COLO829 (cell line): ENCODE data around the gene COQ10A.

ENCODE experiments used
- DNase-seq: peaks from one replicate; pipeline ENCODE4 v3.0.0; 2012; ENCODE audit warnings: low spot score

Gene COQ10A

GRCh38 chr12:56266693-56267442, at the start of gene COQ10A:
Gene COQ10A, plus strand, starts transcription at chr12:56266942. Its CDS starts 177 bp downstream, at chr12:56267119.
- peak; percentile 79 for DNase-seq

GRCh38 chr12:56219840-56220239, 46.9 kb upstream of the COQ10A start:
- no peak for DNase-seq

DNA sequence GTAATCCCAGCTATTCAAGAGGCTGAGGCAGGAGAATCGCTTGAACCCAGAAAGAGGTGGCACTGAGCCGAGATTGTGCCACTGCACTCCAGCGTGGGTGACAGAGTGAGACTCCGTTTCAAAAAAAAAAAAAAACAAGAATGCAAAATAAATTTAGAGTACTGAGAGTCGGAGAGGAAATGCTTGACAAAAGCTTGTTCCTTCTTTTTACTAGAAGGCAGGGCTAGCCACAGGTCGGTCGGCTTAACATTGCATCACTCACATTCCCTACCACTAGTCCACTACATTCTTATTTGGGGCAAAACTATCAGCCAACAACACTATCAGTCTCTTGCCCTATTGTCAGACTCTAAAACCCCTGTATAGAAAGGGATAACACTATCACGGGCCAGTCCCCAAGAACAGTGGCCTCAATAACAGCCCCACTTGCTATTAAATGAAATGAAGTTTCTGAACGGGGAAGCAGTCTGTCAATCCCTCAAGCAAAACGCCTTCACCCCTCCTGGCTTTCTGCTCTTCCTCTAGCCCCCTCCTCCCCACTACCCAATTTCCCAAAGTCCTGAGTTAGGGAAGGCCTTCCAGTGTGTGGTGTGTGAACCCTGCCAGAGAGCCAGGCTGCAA, 46.0 kb upstream of the COQ10A start:
- DNase-seq = no peak

DNA sequence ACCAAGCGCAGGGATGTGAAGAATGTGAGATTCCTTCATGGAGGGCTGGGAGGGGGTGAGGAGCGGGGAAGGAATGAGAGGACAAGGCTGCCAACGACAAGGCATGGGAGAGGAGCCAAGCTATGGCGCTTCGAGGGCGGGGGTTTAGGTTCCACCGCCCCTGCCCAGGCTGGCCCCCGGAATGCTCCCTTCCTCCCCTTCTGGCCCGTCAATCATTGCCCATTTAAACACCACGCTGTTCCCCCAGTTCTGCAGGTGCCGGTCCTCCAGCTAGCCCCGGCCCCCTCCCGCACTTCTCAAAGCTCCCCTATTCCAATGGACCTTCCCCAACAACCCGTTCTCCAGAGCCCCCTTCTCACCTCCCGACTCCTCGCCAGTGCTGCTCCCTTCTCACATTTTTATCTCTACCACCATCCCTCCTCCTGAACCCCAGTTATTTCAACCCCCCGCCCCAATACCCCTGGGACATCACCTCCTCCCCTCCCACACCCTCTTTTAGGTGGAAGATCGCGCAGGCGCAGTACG, 45.4 kb upstream of the COQ10A start:
- DNase-seq = peak; percentile 66

DNA sequence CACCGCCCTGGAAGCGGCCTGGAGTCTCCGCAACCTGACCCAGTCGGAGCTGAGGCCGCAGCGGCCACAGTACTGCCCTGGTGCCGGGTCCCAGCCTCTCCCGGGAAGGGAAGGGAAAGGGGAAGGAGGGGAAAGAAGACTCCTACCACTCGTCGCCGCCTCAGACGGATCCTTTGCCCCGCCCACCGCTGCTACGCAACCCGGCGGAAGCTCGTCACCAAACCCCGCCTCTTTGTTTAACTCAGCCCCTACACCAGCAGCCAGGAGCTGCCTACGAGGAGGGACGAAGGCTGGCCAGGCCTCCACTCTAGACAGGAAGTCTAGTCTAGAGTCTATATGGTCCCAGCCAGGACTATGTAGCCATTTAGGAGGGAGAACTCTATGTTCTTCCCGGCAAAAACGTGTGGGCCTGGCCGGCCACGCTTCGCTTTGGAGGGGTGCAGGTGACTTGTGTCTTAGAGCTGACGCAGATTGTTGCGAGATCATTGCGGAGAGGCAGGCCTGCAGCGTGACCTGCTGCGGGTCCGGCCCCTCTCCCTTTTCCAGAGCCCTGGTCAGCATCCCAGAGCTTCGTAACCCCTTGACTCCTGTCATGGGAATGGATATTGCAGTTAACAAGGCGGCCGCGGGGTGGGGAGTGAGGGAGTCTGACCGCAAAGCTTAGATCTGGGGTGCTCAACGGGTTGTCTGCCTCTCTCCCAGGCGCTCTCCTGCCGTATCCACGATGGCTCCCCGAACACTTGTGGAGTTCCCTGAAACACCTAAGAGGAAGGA, 44.8 kb upstream of the COQ10A start, which contains the start of gene RNF41:
Gene RNF41, minus strand, starts transcription at position 166 of the 774 bp plus-strand sequence. CDS start 7,875 bp downstream, outside the sequence.
- peak; percentile 98 for DNase-seq

DNA sequence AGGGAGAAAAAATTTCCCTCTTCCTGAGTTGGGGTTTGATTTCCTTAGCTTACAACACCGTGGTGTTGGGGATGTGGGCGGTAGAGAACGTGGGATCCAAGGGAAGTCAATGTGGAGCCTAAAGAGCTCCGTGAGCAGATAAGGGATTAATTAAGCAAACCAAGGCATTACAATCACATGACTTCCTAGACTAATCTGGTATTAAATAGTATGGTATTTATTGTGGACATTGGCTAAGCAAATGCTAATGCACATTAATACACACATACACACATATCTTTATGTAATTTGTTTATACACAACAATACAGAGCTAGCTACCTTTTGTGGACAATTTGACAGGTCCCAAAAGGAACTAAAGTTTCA, 44.2 kb upstream of the COQ10A start:
- DNase-seq = no peak

DNA sequence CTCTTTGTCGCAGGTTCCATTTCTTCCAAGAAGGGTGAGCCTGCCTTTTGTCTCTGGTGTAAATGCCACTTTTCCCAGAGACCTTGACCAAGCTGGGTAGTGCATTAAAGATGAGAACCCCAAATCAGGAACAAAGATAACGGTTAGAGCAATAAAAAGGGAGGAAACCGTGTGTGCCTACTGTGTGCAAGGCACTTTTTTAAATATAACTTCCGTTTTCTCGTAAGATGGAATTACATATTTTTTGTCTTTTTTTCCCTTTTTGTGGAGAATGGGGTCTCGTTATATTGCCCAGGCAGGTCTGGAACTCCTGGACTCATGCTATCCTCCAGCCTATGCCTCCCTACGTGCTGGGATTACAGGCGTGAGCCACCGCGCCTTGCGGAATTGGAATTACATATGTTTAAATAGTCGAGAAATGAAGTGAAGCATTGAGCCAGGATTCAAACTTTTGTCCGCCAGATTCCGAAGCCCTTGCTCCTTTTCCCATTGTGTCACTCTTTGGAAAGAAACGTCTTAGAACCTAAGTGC, 43.1 kb upstream of the COQ10A start:
- no peak for DNase-seq

DNA sequence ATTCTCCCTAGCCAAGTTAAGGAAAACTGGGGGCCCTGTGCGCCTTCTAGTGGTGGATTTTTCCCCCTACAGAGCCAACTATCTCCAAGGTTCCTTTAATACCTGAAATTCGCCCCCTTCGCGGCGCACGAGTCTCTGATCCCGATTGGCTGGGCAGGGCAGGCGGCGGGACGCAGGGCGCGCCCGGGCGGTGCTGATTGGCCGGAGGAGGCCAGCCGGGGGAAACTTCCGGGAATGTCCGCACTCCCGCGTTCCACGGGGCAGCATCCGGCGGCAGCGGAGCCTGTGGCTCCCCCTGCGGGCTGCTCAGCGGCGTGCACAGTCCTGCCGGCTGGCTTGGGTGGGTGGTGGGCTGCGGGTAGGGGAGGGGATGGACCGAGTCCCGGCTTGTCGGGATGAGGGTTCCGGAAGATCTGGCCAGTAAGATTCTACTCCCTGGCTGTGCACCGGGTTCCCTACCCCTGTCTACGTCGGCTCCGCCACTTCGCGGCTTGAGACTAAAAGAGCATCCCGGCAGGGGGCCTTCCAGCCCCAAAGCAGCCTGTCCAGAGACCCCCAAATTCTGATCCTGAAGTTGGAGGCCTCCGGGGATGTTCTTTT, 42.5 kb upstream of the COQ10A start, which contains the start of gene NABP2:
Gene NABP2, plus strand, starts transcription at position 241 of the 600 bp plus-strand sequence. CDS start 515 bp downstream, outside the sequence.
- peak; percentile 96 for DNase-seq

DNA sequence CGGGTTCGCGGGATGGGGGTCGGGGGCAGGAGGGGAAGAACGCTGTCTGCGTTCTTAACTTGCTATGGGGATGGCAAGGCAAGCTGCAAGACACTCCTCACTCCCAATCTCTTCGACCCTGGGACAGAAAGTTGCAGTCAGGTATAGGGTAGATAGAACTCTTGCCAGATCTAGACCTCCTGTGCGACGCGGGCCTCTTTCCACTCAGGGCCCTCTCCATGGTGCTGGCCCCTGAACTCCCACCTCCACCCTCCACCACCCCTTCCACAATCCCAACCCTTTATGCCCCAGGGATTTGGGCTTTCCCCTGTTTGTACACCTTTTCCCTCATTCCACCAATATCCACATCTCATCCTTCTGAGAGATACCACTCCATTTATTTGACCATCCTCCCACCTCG, 41.8 kb upstream of the COQ10A start:
- no peak for DNase-seq

DNA sequence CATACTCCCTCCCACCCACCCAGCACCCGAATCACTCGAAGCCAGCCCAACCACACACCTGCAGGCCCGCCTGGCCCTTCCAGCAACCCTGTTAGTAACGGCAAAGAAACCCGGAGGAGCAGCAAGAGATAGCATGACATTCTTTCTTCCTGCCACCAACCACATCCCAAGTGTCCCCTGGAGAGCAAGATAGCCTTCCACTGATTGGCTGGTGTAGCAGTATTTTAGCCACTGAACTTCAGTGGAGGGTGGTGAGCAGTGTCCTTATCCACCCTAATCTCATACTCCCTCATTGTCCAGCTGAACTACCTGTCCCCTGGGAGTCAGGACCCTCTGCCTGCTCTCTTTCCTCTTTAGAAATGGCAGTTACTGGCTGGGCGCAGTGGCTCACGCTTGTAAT, 37.7 kb upstream of the COQ10A start:
- no peak for DNase-seq

- DNase-seq = no peak
Measured at GRCh38 chr12:56229916-56230431, 36.8 kb upstream of the COQ10A start, which contains the start of gene SLC39A5. Gene SLC39A5, plus strand, starts transcription at chr12:56230051. Its CDS starts 1,224 bp downstream, at chr12:56231275.

DNA sequence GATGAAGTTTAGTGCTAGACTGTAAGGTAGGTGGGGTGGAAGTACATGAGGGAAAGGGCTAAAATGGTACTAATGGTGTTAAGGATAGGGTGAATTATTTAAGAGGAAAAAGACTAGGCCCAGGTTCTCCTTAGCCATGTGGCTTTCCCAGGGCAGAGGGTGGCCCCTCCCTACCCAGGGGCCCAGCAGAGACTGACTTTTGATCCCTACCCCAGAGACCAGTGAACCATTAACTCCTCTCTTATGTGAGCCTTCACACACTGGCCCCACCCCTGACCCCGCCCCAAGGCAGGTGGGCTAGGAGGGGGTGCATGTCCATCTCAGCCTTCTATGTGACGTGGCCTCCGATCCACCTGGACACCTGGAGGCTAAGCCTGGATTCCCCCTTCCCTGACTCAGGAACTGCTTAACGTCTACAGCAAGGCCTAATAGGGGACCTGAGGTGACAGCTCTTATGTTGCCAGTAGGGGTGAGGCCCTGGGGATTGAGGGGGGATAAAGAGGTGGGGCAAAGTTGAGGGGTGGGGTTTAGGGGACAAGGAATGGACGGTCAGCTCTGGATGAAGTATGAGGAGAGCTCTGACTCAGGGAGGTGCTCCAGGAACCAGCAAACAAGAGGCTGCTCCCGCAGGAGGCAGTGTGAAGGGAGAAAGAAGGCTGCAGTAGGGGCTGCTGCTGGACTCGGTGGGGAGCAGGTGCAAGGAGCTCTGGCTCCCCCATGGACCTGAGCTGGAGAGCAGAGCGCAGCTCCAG, 36.1 kb upstream of the COQ10A start:
- DNase-seq = no peak

- DNase-seq = no peak
Measured at GRCh38 chr12:56231184-56231582, 35.6 kb upstream of the COQ10A start.

GRCh38 chr12:56234746-56235436, 31.9 kb upstream of the COQ10A start:
- DNase-seq = no peak

GRCh38 chr12:56236091-56236490, 30.7 kb upstream of the COQ10A start:
- no peak for DNase-seq

GRCh38 chr12:56236985-56237384, 29.8 kb upstream of the COQ10A start:
- no peak for DNase-seq

- DNase-seq = no peak
Measured at GRCh38 chr12:56237552-56237951, 29.2 kb upstream of the COQ10A start.

- DNase-seq = no peak
Measured at GRCh38 chr12:56241424-56242303, 25.1 kb upstream of the COQ10A start.

DNA sequence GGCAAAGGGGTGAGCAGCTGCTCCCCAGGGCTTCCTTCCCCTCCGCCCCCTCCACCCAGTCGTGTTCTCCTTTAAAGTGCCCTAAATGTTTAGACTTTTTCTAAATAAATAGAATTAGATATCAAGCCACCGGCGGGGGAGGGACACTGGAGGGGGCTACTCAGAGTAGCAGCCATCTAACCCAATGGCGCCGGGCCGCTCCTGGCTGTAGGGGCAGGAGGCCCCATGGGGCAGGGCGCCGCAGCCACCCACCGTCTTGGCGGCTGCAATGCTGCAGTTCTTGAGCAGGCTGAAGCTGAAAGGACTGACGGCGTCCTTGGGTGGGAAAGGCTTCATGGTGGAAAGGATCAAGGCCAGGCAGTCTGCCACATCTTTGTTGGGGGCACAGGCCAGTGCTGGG, 23.8 kb upstream of the COQ10A start:
- no peak for DNase-seq
